ENCODE results near the gene UBB. TPM values are rescaled to one million over a fixed set of nuclear protein-coding genes. Genes with fewer than 3 reads are reported as not detected.

Gene UBB
- polyA plus RNA-seq, 1 donor (not counting 4 experiments of a cell fraction or from before 2014, with no cell fraction given) = 533 TPM

- Histone ChIP-seq H3K4me2 (ENCODE audit: control insufficient read depth, extremely low read depth, insufficient read depth, low read depth, low read length) (no peak overlapping the region), H4K20me1 (ENCODE audit: control insufficient read depth, extremely low read depth, insufficient read depth, low read length) (peaks cover 7% of the 10 kb centered on the region), H3K4me3 (ENCODE audit: control insufficient read depth in 2 of 3, extremely low read depth in 1 of 3, insufficient read depth in 2 of 3, low read depth in 1 of 3, low read length in 3 of 3) (no peak overlapping the region), H3K4me1 (ENCODE audit: control insufficient read depth, extremely low read depth, insufficient read depth, low read length) (peaks cover 20% of the 10 kb centered on the region), H3K9ac (ENCODE audit: control insufficient read depth, extremely low read depth, insufficient read depth, low read length) (no peak overlapping the region), H3K27me3 (ENCODE audit: control insufficient read depth, extremely low read depth, insufficient read depth, low read length) (no peaks in the 10 kb centered on the region), H3K9me3 (ENCODE audit: control insufficient read depth, low read depth, low read length) (no peaks in the 10 kb centered on the region), H3K79me2 (ENCODE audit: control insufficient read depth, insufficient read depth, low read length) (peaks cover 19% of the 10 kb centered on the region), H3K36me3 (ENCODE audit: control insufficient read depth in 2 of 2, extremely low read depth in 1 of 2, insufficient read depth in 2 of 2, low read length in 2 of 2) (peaks cover 2 to 6% of the 10 kb centered on the region in 2 experiments), H3K9me1 (ENCODE audit: control insufficient read depth, extremely low read depth, insufficient read depth, low read length) (no peaks in the 10 kb centered on the region), H3K27ac (ENCODE audit: control insufficient read depth, insufficient read depth, low read length) (peak overlapping the region; percentile 77), H2AFZ (ENCODE audit: control insufficient read depth, low read length) (no peak overlapping the region)
- FAIRE-seq (no peak), DNase-seq (ENCODE audit: low read depth, low spot score) (no peak)
- dilution Hi-C loops (cut with MboI; ENCODE audit: extremely low pct_ligation_motif_present, low sequenced_read_pairs) = no loop called here
- TF ChIP-seq EZH2 (IDR thresholded peaks at IDR 0.05; ENCODE audit: low read length) (no peak), CTCF (optimal IDR thresholded peaks at IDR 0.05 in 1 of 3, IDR thresholded peaks at IDR 0.05 in 1 of 3, conservative IDR thresholded peaks at IDR 0.05 in 1 of 3; ENCODE audit: extremely low read depth in 1 of 3, insufficient read depth in 2 of 3, low read length in 3 of 3) (no peak)
Observed at GRCh38 chr17:16377941-16378341, 3.0 kb upstream of the UBB start.

GRCh38 chr17:16378636-16379282 is 2.1 kb upstream of the UBB start:
- peak overlapping the region; percentile 30 for H2AFZ ChIP-seq (ENCODE audit: control insufficient read depth, low read length)
- no peaks in the 10 kb centered on the region for H3K9me3 ChIP-seq (ENCODE audit: control insufficient read depth, low read depth, low read length)
- H3K27ac ChIP-seq (ENCODE audit: control insufficient read depth, insufficient read depth, low read length) = peak overlapping the region; percentile 77
- no peak overlapping the region for H3K4me3 ChIP-seq (ENCODE audit: control insufficient read depth in 2 of 3, extremely low read depth in 1 of 3, insufficient read depth in 2 of 3, low read depth in 1 of 3, low read length in 3 of 3)
- H4K20me1 ChIP-seq (ENCODE audit: control insufficient read depth, extremely low read depth, insufficient read depth, low read length) = peaks cover 13% of the 10 kb centered on the region
- H3K9ac ChIP-seq (ENCODE audit: control insufficient read depth, extremely low read depth, insufficient read depth, low read length) = peak overlapping the region; percentile 65
- TF ChIP-seq EZH2 (IDR thresholded peaks at IDR 0.05; ENCODE audit: low read length) (no peak), CTCF (optimal IDR thresholded peaks at IDR 0.05 in 1 of 3, IDR thresholded peaks at IDR 0.05 in 1 of 3, conservative IDR thresholded peaks at IDR 0.05 in 1 of 3; ENCODE audit: extremely low read depth in 1 of 3, insufficient read depth in 2 of 3, low read length in 3 of 3) (no peak)
- H3K9me1 ChIP-seq (ENCODE audit: control insufficient read depth, extremely low read depth, insufficient read depth, low read length) = no peaks in the 10 kb centered on the region
- peaks cover 21% of the 10 kb centered on the region for H3K4me1 ChIP-seq (ENCODE audit: control insufficient read depth, extremely low read depth, insufficient read depth, low read length)
- H3K4me2 ChIP-seq (ENCODE audit: control insufficient read depth, extremely low read depth, insufficient read depth, low read depth, low read length) = peak overlapping the region; percentile 60
- H3K27me3 ChIP-seq (ENCODE audit: control insufficient read depth, extremely low read depth, insufficient read depth, low read length) = no peaks in the 10 kb centered on the region
- FAIRE-seq (no peak), DNase-seq (ENCODE audit: low read depth, low spot score) (peak; percentile 77)
- peaks cover 19% of the 10 kb centered on the region for H3K79me2 ChIP-seq (ENCODE audit: control insufficient read depth, insufficient read depth, low read length)
- H3K36me3 ChIP-seq (ENCODE audit: control insufficient read depth in 2 of 2, extremely low read depth in 1 of 2, insufficient read depth in 2 of 2, low read length in 2 of 2) = peaks cover 2 to 6% of the 10 kb centered on the region in 2 experiments
- dilution Hi-C loops (cut with MboI; ENCODE audit: extremely low pct_ligation_motif_present, low sequenced_read_pairs) = no loop called here

Data from keratinocyte (primary cell).